ENCODE measurements around the gene TNFRSF17. TPM values are rescaled to one million over a fixed set of nuclear protein-coding genes. Genes with fewer than 3 reads are reported as not detected.

TNFRSF17 gene
- total and polyA plus RNA-seq, 2 of the 13 experiments (the other 11 are each of a cell fraction or from before 2014, with no cell fraction given): not detected

DNA sequence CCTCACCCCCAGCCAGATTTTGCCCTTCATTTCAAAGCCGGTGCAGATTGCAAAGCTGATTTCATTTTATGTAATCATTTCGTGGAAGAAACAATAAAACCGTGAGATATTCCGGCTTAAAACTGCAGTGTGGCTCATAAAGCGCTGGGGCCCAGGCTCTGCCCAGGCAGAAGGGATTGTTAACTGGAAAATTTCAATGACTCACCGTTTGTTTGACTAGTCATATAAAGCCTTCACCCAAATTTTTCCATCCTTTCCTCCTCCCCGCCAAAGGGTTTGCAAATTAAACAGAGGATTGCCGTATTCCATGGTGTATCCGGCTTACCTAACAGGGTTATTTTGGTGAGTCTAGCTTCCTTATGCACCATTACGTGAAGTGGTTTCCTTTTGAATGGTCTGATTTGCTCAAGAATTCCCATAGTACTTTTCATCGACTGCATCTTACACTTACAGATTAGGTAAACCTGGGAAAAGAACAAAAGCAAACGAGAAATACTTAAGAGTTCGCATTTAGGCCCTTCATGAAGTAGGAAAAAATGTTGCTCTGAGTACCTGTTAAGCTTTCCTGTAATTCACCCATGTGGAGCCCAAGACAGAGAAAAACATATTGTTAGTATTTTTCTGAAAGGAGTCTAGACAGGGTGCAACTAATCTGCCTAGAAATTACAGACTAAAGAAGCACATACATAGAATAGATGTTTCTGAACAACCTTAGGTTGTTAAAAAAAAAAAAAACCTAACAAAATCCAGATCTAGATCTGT is 48.3 kb upstream of the TNFRSF17 start (continued):
- TF ChIP-seq, protein P1, sequence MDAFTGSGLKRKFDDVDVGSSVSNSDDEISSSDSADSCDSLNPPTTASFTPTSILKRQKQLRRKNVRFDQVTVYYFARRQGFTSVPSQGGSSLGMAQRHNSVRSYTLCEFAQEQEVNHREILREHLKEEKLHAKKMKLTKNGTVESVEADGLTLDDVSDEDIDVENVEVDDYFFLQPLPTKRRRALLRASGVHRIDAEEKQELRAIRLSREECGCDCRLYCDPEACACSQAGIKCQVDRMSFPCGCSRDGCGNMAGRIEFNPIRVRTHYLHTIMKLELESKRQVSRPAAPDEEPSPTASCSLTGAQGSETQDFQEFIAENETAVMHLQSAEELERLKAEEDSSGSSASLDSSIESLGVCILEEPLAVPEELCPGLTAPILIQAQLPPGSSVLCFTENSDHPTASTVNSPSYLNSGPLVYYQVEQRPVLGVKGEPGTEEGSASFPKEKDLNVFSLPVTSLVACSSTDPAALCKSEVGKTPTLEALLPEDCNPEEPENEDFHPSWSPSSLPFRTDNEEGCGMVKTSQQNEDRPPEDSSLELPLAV (CRISPR knock-in tag; conservative IDR thresholded peaks at IDR 0.05; ENCODE audit: low read depth): no peak
- 0 out of 2 replicates have a peak, but pooled peaks have one; percentile 29 for TF ChIP-seq NR2F6 (IDR thresholded peaks at IDR 0.05)
- TF ChIP-seq NR2F6 (CRISPR knock-in tag; IDR thresholded peaks at IDR 0.05): 0 out of 2 replicates have a peak, but pooled peaks have one; percentile 18
- no peak for TF ChIP-seq MZF1 (CRISPR knock-in tag; IDR thresholded peaks at IDR 0.05; ENCODE audit: borderline replicate concordance)
- TF ChIP-seq, protein P2, sequence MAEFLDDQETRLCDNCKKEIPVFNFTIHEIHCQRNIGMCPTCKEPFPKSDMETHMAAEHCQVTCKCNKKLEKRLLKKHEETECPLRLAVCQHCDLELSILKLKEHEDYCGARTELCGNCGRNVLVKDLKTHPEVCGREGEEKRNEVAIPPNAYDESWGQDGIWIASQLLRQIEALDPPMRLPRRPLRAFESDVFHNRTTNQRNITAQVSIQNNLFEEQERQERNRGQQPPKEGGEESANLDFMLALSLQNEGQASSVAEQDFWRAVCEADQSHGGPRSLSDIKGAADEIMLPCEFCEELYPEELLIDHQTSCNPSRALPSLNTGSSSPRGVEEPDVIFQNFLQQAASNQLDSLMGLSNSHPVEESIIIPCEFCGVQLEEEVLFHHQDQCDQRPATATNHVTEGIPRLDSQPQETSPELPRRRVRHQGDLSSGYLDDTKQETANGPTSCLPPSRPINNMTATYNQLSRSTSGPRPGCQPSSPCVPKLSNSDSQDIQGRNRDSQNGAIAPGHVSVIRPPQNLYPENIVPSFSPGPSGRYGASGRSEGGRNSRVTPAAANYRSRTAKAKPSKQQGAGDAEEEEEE (CRISPR knock-in tag; IDR thresholded peaks at IDR 0.05; ENCODE audit: borderline replicate concordance): no peak
- no peak for TF ChIP-seq ZMYM3 (CRISPR knock-in tag; IDR thresholded peaks at IDR 0.05)
- TF ChIP-seq, protein P3, sequence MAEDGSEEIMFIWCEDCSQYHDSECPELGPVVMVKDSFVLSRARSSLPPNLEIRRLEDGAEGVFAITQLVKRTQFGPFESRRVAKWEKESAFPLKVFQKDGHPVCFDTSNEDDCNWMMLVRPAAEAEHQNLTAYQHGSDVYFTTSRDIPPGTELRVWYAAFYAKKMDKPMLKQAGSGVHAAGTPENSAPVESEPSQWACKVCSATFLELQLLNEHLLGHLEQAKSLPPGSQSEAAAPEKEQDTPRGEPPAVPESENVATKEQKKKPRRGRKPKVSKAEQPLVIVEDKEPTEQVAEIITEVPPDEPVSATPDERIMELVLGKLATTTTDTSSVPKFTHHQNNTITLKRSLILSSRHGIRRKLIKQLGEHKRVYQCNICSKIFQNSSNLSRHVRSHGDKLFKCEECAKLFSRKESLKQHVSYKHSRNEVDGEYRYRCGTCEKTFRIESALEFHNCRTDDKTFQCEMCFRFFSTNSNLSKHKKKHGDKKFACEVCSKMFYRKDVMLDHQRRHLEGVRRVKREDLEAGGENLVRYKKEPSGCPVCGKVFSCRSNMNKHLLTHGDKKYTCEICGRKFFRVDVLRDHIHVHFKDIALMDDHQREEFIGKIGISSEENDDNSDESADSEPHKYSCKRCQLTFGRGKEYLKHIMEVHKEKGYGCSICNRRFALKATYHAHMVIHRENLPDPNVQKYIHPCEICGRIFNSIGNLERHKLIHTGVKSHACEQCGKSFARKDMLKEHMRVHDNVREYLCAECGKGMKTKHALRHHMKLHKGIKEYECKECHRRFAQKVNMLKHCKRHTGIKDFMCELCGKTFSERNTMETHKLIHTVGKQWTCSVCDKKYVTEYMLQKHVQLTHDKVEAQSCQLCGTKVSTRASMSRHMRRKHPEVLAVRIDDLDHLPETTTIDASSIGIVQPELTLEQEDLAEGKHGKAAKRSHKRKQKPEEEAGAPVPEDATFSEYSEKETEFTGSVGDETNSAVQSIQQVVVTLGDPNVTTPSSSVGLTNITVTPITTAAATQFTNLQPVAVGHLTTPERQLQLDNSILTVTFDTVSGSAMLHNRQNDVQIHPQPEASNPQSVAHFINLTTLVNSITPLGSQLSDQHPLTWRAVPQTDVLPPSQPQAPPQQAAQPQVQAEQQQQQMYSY (CRISPR knock-in tag; IDR thresholded peaks at IDR 0.05): no peak
- no peak for TF ChIP-seq ZNF230 (CRISPR knock-in tag; IDR thresholded peaks at IDR 0.05)
- peak; percentile 13; the same call in 1 of the 2 replicates for TF ChIP-seq ISL2 (CRISPR knock-in tag; IDR thresholded peaks at IDR 0.05)
- no peak for TF ChIP-seq NCOA5 (CRISPR knock-in tag; IDR thresholded peaks at IDR 0.05)
- no peak for TF ChIP-seq ZNF7 (CRISPR knock-in tag; IDR thresholded peaks at IDR 0.05)
- TF ChIP-seq ZNF468 (CRISPR knock-in tag; IDR thresholded peaks at IDR 0.05): peak; percentile 72; the same call in 1 of the 2 replicates
- TF ChIP-seq, protein P4, sequence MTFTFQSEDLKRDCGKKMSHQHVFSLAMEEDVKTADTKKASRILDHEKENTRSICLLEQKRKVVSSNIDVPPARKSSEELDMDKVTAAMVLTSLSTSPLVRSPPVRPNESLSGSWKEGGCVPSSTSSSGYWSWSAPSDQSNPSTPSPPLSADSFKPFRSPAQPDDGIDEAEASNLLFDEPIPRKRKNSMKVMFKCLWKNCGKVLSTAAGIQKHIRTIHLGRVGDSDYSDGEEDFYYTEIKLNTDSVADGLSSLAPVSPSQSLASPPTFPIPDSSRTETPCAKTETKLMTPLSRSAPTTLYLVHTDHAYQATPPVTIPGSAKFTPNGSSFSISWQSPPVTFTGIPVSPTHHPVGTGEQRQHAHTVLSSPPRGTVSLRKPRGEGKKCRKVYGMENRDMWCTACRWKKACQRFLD (CRISPR knock-in tag; IDR thresholded peaks at IDR 0.05; ENCODE audit: borderline replicate concordance): no peak
- TF ChIP-seq, protein P5, sequence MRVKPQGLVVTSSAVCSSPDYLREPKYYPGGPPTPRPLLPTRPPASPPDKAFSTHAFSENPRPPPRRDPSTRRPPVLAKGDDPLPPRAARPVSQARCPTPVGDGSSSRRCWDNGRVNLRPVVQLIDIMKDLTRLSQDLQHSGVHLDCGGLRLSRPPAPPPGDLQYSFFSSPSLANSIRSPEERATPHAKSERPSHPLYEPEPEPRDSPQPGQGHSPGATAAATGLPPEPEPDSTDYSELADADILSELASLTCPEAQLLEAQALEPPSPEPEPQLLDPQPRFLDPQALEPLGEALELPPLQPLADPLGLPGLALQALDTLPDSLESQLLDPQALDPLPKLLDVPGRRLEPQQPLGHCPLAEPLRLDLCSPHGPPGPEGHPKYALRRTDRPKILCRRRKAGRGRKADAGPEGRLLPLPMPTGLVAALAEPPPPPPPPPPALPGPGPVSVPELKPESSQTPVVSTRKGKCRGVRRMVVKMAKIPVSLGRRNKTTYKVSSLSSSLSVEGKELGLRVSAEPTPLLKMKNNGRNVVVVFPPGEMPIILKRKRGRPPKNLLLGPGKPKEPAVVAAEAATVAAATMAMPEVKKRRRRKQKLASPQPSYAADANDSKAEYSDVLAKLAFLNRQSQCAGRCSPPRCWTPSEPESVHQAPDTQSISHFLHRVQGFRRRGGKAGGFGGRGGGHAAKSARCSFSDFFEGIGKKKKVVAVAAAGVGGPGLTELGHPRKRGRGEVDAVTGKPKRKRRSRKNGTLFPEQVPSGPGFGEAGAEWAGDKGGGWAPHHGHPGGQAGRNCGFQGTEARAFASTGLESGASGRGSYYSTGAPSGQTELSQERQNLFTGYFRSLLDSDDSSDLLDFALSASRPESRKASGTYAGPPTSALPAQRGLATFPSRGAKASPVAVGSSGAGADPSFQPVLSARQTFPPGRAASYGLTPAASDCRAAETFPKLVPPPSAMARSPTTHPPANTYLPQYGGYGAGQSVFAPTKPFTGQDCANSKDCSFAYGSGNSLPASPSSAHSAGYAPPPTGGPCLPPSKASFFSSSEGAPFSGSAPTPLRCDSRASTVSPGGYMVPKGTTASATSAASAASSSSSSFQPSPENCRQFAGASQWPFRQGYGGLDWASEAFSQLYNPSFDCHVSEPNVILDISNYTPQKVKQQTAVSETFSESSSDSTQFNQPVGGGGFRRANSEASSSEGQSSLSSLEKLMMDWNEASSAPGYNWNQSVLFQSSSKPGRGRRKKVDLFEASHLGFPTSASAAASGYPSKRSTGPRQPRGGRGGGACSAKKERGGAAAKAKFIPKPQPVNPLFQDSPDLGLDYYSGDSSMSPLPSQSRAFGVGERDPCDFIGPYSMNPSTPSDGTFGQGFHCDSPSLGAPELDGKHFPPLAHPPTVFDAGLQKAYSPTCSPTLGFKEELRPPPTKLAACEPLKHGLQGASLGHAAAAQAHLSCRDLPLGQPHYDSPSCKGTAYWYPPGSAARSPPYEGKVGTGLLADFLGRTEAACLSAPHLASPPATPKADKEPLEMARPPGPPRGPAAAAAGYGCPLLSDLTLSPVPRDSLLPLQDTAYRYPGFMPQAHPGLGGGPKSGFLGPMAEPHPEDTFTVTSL (CRISPR knock-in tag; IDR thresholded peaks at IDR 0.05; ENCODE audit: borderline replicate concordance): peak; percentile 89
- TF ChIP-seq BORCS8-MEF2B (CRISPR knock-in tag; IDR thresholded peaks at IDR 0.05): no peak

Data from HepG2 (cell line).